T-helper 1 cell treated with Interleukin-12 subunit alpha and Interleukin-12 subunit beta and Interleukin-4 antibody, amounts not matched to agents 30 μg/mL and 1 μg/mL, for 36 hours (primary cell): ENCODE results near the gene EGLN2.
"Not testable (repeated sequence)": the region's sequence is repeated elsewhere in the genome, so short reads cannot be mapped to it uniquely, and the experiment has no call there.

Experiments used
- H3K27ac Mint-ChIP-seq: one replicate; pipeline ENCODE4 v1.8.0; 2021; ENCODE audit warnings: mild to moderate bottlenecking, mixed read lengths
- H3K27me3 Mint-ChIP-seq: one replicate; pipeline ENCODE4 v1.8.0; 2021; ENCODE audit warnings: low read depth, mixed read lengths
- H3K36me3 Mint-ChIP-seq: one replicate; pipeline ENCODE4 v1.8.0; 2021; ENCODE audit warnings: low read depth, mixed read lengths
- H3K4me1 Mint-ChIP-seq: one replicate; pipeline ENCODE4 v1.8.0; 2021; ENCODE audit warnings: low read depth, mixed read lengths
- H3K4me3 Mint-ChIP-seq: one replicate; pipeline ENCODE4 v1.8.0; 2021; ENCODE audit warnings: mild to moderate bottlenecking, moderate library complexity, mixed read lengths
- H3K9me3 Mint-ChIP-seq: one replicate; pipeline ENCODE4 v1.8.0; 2021; ENCODE audit warnings: mixed read lengths

EGLN2 gene

DNA sequence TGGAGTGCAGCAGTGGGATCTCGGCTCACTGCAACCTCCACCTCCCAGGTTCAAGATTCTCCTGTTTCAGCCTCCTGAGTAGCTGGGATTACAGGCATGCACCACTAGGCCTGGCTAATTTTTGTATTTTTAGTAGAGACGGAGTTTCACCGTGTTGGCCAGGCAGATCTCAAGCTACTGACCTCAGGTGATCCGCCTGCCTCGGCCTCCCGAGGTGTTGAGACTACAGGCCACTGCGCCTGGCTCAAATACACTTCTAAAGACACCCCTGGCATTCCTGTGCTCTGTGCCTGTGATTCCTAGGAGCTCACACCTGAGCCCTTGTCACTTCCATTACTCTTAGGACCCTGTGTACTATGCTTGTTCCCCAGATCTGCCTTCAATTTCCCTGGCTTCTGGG, 13.6 kb downstream of the EGLN2 start:
- H3K9me3 Mint-ChIP-seq: not testable (repeated sequence)
- Mint-ChIP-seq H3K27ac (peak overlapping the region; percentile 22), H3K4me1 (peaks cover 25% of the 10 kb centered on the region), H3K27me3 (peaks cover 32% of the 10 kb centered on the region), H3K4me3 (peak overlapping the region; percentile 38), H3K36me3 (peaks cover 19% of the 10 kb centered on the region)

DNA sequence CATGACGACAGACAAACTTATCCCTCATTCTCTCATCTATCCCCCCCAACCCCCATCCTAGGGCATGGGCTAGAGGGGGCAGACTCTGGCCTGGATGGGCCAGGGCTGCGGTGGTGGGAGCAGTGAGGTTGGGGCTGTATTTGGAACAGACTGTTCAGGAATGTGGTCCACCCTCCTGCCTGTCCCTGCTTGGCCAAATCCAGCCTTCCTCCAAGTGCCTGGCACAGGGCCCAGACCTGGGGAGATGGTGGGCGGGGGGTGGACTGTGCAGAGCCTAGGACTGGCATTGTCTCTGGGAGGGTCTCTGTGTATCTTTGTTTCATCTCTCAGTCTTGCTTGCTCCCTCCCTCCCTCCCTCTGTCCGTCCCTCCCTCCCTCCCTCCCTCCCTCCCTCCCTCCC, 14.2 kb downstream of the EGLN2 start:
- Mint-ChIP-seq H3K9me3 (no peaks in the 10 kb centered on the region), H3K36me3 (peaks cover 14% of the 10 kb centered on the region), H3K27me3 (peaks cover 32% of the 10 kb centered on the region), H3K27ac (no peak overlapping the region), H3K4me3 (no peak overlapping the region), H3K4me1 (peaks cover 22% of the 10 kb centered on the region)

DNA sequence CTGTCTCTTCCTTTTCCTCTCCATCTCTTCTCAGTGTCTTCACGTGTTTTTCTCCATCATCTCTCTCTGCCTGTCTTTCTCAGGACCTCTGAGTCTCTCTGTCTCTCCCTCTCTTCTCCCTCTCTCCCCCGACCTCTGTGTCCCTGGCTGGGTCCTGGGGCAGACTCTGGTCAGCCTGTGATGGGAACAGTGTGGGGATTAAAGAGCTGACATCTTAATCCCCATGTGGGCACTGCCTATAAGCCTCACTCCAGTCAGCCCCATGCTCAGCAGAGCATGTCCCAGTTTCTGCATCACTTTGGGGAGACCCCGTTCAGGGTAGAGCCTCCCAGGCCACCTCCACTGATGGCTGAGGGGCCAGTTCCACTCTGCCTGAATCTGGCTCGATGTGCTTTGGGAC, 16.2 kb downstream of the EGLN2 start:
- Mint-ChIP-seq H3K36me3 (peaks cover 6% of the 10 kb centered on the region), H3K9me3 (no peaks in the 10 kb centered on the region), H3K27me3 (peaks cover 32% of the 10 kb centered on the region), H3K4me1 (peaks cover 30% of the 10 kb centered on the region), H3K4me3 (no peak overlapping the region), H3K27ac (no peak overlapping the region)

DNA sequence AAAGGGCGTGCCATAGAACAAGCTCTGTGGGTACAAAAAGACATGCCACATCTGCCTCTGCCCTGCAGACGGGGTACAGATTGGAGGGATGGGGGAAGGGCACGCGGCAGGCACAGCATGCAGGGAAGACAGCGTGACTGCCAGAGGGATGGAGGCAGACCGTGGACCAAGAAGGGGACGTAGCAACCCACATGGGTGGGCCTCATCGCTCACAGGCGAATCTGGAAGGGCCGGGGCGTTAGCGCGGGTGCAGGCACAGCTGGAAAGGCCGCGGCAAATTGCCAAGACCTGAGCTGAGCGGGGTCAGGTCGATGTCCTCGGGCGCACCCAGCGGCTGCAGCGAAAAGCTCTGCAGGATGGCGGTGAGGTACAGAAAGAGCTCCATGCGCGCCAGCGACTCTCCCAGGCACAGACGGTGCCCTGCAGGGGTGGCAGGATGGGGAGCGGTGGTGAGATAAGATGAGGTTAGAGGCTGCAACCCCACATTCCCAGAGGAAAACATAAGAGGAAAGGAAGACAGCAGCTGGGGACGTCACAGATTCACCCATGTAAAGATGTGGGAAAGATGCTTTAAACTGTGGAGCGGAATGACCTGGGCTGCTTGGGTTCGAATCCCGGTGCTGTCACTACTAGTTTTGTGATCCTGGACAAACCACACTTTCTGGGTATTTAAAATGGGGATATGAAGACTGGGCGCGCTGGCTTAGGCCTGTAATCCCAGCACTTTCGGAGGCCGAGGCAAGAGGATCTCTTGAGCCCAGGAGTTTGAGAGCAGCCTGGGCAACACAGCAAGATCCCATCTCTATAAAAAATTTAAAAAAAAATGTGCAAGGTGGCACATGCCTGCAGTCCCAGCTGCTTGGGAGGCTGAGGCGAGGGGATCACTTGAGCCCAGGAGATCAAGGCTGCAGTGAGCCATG, 19.7 kb downstream of the EGLN2 start:
- Mint-ChIP-seq H3K4me3 (peak overlapping the region; percentile 61), H3K4me1 (peaks cover 17% of the 10 kb centered on the region), H3K27me3 (peaks cover 14% of the 10 kb centered on the region)
- not testable (repeated sequence) for H3K27ac Mint-ChIP-seq, H3K9me3 Mint-ChIP-seq, H3K36me3 Mint-ChIP-seq

DNA sequence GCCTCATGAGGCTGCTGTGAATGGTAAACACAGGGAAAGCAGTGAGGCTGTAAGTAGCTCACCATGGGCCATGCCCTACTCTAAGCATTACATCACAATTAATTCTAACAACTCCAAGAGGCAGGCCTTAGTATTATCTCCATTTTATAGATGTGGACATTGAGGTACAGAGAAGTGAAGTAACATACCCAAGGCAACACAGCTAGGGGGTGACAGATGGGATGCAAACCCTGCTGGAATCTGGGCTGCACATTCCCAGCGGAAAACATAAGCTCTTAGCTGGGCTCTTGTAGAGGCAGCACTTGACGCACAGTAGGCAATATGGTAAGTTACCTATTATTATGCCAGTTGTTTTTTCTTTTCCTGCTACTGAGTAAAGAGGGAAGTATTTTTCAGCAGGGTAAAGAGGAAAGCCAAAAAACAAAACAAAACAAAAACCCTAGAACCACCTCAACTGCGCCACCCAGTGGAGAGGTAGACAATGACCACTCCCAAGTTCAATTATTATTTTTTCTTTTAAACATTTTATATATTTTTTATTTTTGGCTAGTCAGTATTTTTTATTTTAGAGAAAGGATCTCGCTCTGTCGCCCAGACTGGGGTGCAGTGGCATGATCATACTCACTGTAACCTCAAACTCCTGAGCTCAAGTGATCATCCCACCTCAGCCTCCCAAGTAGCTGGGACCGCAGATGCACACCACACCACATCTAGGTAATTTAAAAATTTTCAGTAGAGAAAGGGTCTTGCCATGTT, 20.7 kb downstream of the EGLN2 start:
- H3K4me3 Mint-ChIP-seq, H3K27me3 Mint-ChIP-seq, H3K9me3 Mint-ChIP-seq, H3K36me3 Mint-ChIP-seq, H3K27ac Mint-ChIP-seq: not testable (repeated sequence)
- H3K4me1 Mint-ChIP-seq: peaks cover 17% of the 10 kb centered on the region

DNA sequence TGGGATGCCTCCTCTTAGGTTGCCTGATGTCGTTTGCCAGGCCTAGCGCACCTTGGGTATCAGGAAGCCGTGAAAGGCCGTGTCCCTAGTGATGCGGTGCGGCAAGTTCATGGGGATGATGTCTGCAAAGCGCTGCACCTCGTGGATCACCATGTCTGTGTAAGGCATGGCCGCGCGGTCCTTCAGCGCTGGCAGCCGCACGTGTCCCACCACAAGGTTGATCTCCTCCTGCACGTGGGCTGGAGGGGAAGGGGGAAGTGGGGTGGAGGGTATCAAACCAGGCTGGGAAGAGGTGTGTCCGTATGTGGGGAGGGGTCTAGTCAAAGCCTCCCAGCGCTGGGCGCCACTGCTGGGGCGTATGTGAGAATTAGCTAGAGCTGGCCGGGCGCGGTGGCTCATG, 23.2 kb downstream of the EGLN2 start:
- Mint-ChIP-seq H3K27me3 (no peaks in the 10 kb centered on the region), H3K27ac (no peak overlapping the region), H3K4me1 (peaks cover 27% of the 10 kb centered on the region), H3K36me3 (peaks cover 7% of the 10 kb centered on the region), H3K9me3 (peaks cover 3% of the 10 kb centered on the region), H3K4me3 (no peak overlapping the region)

DNA sequence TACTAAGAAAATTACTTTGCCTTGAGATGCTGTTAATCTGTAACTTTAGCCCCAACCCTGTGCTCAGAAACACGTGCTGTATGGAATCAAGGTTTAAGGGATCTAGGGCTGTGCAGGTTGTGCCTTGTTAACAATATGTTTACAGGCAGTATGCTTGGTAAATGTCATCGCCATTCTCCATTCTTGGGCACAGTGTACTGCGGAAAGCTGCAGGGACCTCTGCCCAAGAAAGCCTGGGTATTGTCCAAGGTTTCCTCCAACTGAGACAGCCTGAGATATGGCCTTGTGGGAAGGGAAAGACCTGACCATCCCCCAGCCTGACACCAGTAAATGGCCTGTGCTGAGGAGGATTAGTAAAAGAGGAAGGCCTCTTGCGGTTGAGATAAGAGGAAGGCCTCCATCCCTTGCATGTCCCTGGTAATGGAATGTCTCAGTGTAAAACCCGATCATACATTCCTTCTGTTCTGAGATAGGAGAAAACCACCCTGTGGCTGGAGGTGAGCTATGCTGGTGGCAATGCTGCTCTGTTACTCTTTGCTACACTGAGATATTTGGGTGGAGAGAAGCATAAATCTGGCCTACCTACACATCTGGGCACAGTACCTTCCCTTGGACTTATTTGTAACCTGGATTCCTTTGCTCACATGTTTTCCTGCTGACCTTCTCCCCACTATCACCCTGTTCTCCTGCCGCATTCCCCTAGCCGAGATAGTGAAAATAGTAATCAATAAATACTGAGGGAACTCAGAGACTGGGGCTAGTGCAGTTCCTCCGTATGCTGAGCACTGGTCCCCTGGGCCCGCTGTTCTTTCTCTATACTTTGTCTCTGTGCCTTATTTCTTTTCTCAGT, 23.9 kb downstream of the EGLN2 start:
- Mint-ChIP-seq H3K36me3 (peaks cover 11% of the 10 kb centered on the region), H3K4me1 (peaks cover 29% of the 10 kb centered on the region)
- H3K27me3 Mint-ChIP-seq, H3K4me3 Mint-ChIP-seq, H3K27ac Mint-ChIP-seq, H3K9me3 Mint-ChIP-seq: not testable (repeated sequence)

DNA sequence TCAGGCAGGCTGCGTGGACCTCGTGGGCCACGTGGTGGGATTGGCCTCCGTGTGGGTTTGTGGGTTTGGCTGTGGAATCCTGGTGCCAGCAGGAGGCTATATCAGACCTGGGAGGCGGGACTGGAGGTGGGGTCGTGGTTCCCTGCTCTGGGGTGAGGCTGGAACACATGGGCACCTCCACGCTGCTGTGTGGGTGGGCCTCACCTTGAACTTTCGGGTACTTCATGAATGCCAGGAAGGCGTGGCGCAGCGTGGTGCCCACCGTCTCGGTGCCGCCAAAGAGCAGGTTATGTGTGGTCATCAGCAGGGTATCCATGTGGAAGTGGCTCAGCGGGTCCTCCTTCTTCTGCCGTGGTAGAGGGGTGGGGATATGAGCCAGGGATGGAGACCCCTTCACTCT, 25.9 kb downstream of the EGLN2 start:
- not testable (repeated sequence) for H3K4me3 Mint-ChIP-seq, H3K27me3 Mint-ChIP-seq, H3K9me3 Mint-ChIP-seq, H3K27ac Mint-ChIP-seq
- Mint-ChIP-seq H3K4me1 (peaks cover 16% of the 10 kb centered on the region), H3K36me3 (peaks cover 16% of the 10 kb centered on the region)

DNA sequence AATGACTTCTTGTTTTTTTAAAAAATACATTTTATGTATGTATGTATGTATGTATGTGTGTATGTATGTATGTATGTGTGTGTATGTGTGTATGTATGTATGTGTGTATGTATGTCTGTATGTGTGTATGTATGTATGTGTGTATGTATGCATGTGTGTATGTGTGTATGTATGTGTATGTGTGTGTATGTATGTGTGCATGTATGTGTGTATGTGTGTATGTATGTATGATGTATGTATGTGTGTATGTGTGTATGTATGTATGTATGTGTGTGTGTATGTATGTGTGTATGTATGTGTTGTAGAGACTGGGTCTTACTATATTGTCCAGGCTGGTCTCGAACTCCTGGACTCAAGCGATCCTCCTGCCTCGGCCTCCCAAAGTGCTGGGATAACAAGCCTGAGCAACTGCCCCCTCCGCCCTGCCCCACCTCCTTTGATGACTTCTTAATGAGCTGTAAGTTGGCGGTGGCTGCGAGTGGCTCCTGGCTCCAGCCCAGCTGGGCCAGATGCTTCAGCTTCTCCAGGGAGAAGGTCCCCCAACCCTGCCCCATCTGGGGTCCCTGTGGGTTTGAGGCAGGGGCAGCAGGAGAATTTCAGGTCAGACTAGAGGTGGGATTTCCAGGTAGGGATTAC, 26.6 kb downstream of the EGLN2 start:
- H3K27me3 Mint-ChIP-seq, H3K9me3 Mint-ChIP-seq, H3K4me3 Mint-ChIP-seq, H3K27ac Mint-ChIP-seq: not testable (repeated sequence)
- peaks cover 16% of the 10 kb centered on the region for H3K36me3 Mint-ChIP-seq
- peaks cover 16% of the 10 kb centered on the region for H3K4me1 Mint-ChIP-seq

DNA sequence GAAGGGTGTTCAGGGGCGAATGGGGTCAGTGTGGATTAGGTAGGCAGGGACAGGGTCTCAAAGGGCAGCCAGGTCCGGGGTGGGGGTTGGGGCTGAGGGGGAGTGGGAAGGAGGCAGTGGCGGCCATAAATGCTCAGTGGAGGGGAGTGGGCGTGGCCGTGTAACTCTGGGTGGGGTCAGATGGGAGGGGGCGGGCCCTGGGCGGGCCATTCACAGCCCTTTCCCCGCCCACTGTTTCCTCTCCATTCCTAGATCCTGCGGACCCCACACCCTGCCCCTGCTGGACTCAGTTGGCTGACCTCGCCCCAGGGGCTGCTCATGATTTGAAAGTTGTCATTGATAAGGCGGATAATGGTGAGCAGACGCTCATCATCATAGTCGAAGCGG, 27.3 kb downstream of the EGLN2 start:
- H3K4me3 Mint-ChIP-seq: not testable (repeated sequence)

DNA sequence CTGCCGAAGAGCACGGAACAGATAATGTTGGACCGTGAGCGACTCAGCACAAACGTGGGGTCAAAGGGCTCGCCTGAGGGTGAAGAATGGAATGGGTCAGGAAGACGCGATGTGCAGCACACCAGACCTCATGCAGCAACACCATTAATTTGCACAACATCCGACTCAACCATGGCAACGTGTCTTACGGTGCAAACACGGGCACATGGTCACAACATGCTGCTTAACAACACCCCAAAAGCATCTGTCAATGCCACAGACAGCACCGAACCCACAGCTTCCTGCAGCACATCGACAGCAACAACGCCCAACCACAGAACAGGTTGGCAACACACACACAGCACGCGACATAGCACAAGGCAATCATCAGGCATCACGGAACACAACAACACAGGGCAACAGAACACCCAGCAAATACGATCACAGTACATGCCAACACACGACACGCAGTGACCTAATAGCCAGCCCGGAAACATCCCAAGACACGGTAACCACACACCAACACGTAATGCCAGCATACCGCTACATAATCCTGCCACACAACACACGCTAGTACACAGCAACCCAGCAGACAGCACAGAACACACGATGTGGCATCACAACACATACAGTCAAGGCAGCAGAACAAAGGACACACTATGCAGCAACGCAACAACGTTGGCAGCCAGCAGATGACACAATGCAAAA, 27.9 kb downstream of the EGLN2 start:
- Mint-ChIP-seq H3K4me1 (peaks cover 16% of the 10 kb centered on the region), H3K27ac (peak overlapping the region; percentile 63), H3K36me3 (peaks cover 16% of the 10 kb centered on the region)
- not testable (repeated sequence) for H3K9me3 Mint-ChIP-seq, H3K27me3 Mint-ChIP-seq, H3K4me3 Mint-ChIP-seq

More for the DNA sequence above, 27.3 kb downstream of the EGLN2 start:
- Mint-ChIP-seq H3K4me1 (peaks cover 16% of the 10 kb centered on the region), H3K27ac (peak overlapping the region; percentile 63), H3K36me3 (peaks cover 16% of the 10 kb centered on the region)
- H3K27me3 Mint-ChIP-seq, H3K9me3 Mint-ChIP-seq: not testable (repeated sequence)

DNA sequence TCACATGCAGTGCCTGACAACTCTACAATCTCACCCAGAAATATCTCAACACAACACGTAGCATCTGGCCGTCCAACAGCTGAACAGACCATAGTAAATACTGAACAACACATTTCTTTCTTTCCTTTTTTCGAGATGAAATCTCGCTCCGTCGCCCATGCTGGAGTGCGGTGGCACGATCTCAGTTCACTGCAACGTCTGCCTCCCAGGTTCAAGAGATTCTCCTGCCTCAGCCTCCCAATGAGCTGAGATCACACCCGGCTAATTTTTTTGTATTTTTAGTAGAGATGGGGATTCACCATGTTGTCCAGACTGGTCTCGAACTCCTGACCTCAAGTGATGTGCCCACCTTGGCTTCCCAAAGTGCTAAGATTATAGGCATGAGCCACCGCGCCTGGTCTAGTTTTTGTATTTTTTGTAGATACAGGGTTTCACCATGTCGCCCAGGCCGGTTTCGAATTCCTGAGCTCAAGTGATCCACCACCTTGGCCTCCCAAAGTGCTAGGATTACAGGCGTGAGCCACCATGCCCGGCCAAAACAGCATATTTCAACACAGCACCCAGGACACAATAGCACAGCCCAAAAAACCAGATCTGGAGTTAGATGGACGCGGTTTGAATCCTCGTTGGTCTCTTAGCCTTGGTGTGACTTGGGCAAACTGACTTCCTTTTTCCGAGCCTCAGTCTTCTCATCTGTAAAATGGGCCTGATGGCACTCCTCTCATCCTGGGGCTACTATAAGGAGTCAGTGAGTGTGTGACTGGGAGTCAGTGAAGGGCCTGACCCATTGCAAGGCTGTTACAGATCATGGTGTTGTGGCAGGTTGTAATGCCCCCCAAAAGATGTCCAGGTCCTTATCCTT, 28.6 kb downstream of the EGLN2 start:
- Mint-ChIP-seq H3K4me3 (no peak overlapping the region), H3K27me3 (no peaks in the 10 kb centered on the region), H3K27ac (peak overlapping the region; percentile 63), H3K4me1 (peaks cover 18% of the 10 kb centered on the region), H3K36me3 (peaks cover 16% of the 10 kb centered on the region), H3K9me3 (peaks cover 3% of the 10 kb centered on the region)

DNA sequence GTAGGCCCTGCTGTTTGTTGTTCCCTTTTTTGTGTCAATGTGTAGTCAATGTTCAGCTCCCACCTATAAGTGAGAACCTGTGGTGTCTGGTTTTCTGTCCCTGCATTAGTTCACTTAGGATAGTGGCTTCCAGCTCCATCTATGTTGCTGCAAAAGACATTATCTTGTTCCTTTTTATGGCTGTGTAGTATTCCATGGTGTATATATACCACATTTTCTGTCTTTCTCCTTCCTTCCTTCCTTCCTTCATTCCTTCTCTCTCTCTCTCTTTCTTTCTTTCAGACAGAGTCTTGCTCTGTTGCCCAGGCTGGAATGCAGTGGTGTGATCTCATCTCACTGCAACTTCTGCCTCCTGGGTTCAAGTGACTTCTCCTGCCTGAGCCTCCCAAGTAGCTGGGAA, 30.2 kb downstream of the EGLN2 start:
- Mint-ChIP-seq H3K4me1 (peaks cover 18% of the 10 kb centered on the region), H3K36me3 (peaks cover 16% of the 10 kb centered on the region), H3K27me3 (no peaks in the 10 kb centered on the region), H3K9me3 (peaks cover 3% of the 10 kb centered on the region), H3K4me3 (no peak overlapping the region), H3K27ac (no peak overlapping the region)
